Mesodermal cell (in vitro differentiated cells): ENCODE measurements around the gene DHRS12.

Source experiments
- H3K27ac ChIP-seq: 2 replicates; pipeline ENCODE4 v1.7.0; 2013; ENCODE audit warnings: mild to moderate bottlenecking, low read depth, low read length, moderate library complexity; ENCODE audit not compliant: severe bottlenecking
- H3K36me3 ChIP-seq: 2 replicates; pipeline ENCODE4 v1.7.1; 2013; ENCODE audit warnings: mild to moderate bottlenecking, low read length, moderate library complexity; ENCODE audit not compliant: control insufficient read depth, insufficient read depth
- H3K4me1 ChIP-seq: one replicate; pipeline ENCODE4 v1.7.1; 2013; ENCODE audit warnings: mild to moderate bottlenecking, low read length; ENCODE audit not compliant: insufficient read depth, control insufficient read depth, poor library complexity, severe bottlenecking
- H3K4me3 ChIP-seq: 2 replicates; pipeline ENCODE4 v1.7.0; 2013; ENCODE audit warnings: low read length, control low read depth, mild to moderate bottlenecking; ENCODE audit not compliant: insufficient read depth, poor library complexity, severe bottlenecking; ENCODE audit errors: extremely low read depth
- H3K9me3 ChIP-seq: 2 replicates; pipeline ENCODE4 v1.7.1; 2013; ENCODE audit warnings: mild to moderate bottlenecking, low read length, moderate library complexity; ENCODE audit not compliant: control insufficient read depth
- WGBS, 2 experiments: methylation state at CpG; one replicate each; pipeline ENCODE4 v1.1.5; 2013; ENCODE audit warnings: missing lambda C conversion rate in 2 of 2; ENCODE audit not compliant: insufficient coverage in 2 of 2; 5-methylcytosine and 5-hydroxymethylcytosine counted together

The DHRS12 gene

DNA sequence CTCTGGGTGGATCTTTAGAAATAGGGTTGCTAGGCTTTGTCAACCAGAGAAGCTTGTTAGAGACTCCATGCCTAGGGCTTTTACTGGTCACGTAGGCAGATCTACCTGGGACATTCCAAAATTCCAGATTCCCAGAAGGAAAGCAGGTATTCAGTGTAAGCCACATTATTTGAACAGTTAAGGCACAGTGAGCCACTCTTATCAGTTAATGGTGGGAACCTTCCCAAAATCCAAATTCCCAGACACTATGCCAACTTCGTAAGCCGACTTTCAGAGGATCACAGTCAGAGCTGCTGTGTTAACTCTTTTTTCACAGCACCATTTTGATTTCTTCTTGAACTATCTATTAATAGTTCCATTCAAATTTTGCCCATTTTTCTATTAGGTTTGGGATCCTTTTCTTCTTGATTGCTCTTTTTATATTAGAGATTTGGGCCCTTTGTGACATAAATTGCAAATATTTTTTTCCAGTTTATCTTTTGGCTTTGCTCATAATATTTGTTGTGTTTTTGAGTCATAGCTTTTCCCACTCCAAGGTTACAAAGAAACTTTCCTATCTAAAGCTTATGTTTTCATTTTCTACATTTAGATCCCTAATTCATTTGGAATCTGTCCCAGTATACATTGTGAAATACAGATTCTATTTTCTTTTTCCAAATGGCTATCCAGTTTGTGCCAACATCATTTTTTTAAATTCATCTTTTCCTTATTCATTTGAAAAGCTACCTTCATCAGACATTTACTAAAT is 77.3 kb downstream of the DHRS12 start:
- WGBS, 2 experiments = 93 to 97% methylated on average over 3 of the region's 3 CpGs
- peaks cover 3% of the 10 kb centered on the region for H3K36me3 ChIP-seq
- H3K27ac ChIP-seq = no peak overlapping the region
- H3K4me3 ChIP-seq = no peak overlapping the region
- H3K4me1 ChIP-seq = peaks cover 21% of the 10 kb centered on the region
- H3K9me3 ChIP-seq = no peaks in the 10 kb centered on the region

DNA sequence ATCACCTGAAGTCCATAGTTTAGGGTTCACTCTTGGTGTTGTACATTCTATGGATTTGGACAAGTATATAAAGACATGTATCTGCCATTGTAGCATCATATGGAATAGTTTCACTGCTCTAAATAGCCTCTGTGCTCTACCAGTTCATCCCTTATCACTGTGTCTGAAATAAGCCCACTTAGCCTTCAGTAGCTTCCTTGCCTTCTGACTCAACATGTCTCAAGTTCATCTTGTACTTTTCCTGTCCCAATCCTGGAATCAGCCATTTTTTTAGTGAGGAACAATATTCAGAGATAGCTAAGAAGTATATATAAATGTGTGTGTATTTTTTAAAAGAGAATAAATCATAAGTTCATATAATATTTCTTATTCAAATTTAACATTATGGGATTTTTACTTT is 79.2 kb downstream of the DHRS12 start:
- no peak overlapping the region for H3K4me3 ChIP-seq
- H3K27ac ChIP-seq = no peak overlapping the region
- H3K9me3 ChIP-seq = no peaks in the 10 kb centered on the region
- peaks cover 10% of the 10 kb centered on the region for H3K4me1 ChIP-seq
- peaks cover 8% of the 10 kb centered on the region for H3K36me3 ChIP-seq

DNA sequence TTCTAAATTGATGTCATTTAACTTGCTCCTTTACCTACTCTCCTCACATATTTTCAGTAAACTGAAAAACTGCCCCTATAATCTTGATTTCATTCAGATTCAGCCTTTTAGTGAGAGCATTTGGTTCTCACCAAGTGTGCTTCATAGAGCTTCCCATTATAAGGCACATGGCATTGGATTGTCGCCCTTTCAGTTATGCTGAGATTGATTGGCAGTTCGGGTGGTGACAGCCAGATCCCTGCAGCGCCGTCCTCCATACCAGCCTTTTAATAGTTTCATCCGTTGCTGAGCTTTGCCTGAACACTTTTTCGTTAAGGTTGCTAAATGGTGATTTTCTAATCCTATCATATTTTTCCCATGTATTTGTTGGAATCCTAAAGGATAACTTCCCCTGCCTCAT is 80.4 kb downstream of the DHRS12 start:
- 78 to 100% methylated on average over 4 to 5 of the region's 6 CpGs for WGBS, 2 experiments
- Histone ChIP-seq H3K9me3 (no peaks in the 10 kb centered on the region), H3K4me1 (no peaks in the 10 kb centered on the region), H3K36me3 (peaks cover 15% of the 10 kb centered on the region), H3K27ac (no peak overlapping the region), H3K4me3 (no peak overlapping the region)

DNA sequence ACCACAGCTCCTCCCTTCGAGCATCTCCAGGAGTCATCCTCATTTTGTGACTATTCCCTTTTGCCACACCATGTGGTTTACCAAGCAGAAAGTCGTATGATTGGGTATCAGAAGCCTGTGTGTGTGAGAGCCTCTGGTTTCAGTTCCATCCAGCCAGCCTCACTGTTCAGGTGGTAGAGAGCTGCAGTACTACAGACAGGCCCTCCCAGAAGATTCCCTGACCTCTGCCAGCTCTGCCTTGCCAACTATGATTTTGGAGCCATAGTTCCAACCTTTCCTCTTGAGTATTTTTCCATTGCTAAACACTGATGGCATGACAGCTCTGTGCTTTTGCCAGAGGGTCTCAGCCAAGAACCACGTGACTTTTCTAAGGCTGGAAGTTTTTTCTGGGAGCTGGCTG is 82.5 kb downstream of the DHRS12 start:
- 86 to 100% methylated on average over 1 to 2 of the region's 3 CpGs for WGBS, 2 experiments
- H3K9me3 ChIP-seq = no peaks in the 10 kb centered on the region
- H3K4me1 ChIP-seq = no peaks in the 10 kb centered on the region
- no peak overlapping the region for H3K4me3 ChIP-seq
- H3K27ac ChIP-seq = no peak overlapping the region
- peaks cover 13% of the 10 kb centered on the region for H3K36me3 ChIP-seq

DNA sequence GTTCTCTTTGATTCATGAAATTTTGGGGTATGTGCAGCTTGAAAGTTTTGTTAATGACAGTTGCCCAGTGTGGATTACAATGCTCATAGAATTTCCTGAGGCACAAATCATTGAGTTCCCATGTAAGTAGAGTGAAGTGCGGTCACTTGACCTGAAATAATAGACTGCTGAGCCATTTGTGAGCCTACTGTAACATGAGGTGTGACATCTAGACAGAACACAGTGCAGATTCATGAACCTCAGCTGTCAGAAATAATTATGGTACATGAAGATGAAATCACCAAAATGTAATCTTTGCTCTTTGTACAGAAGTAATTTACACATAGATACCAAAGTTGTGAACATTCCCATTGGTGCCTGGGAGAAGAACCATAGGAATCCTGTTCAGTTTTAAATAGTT is 84.6 kb downstream of the DHRS12 start:
- H3K27ac ChIP-seq = no peak overlapping the region
- no peak overlapping the region for H3K4me3 ChIP-seq
- H3K4me1 ChIP-seq = no peaks in the 10 kb centered on the region
- WGBS, 2 experiments = 100% methylated on average over 1 of the region's 1 CpG; no CpG with 5 or more reads in 1 of the 2 experiments
- H3K9me3 ChIP-seq = no peaks in the 10 kb centered on the region
- H3K36me3 ChIP-seq = peaks cover 13% of the 10 kb centered on the region
